ENCODE measurements around the gene ATP8B3.
"Not testable (repeated sequence)": the region's sequence is repeated elsewhere in the genome, so short reads cannot be mapped to it uniquely, and the experiment has no call there.

Gene ATP8B3

GRCh38 chr19:1797313-1797712 lies 14.8 kb downstream of the ATP8B3 start:
- not testable (repeated sequence) for DNase-seq (ENCODE audit: low read depth in 2 of 2)

- DNase-seq (ENCODE audit: low read depth in 2 of 2): no peak
These were observed 15.5 kb downstream of the ATP8B3 start for GRCh38 chr19:1796395-1797142.

DNA sequence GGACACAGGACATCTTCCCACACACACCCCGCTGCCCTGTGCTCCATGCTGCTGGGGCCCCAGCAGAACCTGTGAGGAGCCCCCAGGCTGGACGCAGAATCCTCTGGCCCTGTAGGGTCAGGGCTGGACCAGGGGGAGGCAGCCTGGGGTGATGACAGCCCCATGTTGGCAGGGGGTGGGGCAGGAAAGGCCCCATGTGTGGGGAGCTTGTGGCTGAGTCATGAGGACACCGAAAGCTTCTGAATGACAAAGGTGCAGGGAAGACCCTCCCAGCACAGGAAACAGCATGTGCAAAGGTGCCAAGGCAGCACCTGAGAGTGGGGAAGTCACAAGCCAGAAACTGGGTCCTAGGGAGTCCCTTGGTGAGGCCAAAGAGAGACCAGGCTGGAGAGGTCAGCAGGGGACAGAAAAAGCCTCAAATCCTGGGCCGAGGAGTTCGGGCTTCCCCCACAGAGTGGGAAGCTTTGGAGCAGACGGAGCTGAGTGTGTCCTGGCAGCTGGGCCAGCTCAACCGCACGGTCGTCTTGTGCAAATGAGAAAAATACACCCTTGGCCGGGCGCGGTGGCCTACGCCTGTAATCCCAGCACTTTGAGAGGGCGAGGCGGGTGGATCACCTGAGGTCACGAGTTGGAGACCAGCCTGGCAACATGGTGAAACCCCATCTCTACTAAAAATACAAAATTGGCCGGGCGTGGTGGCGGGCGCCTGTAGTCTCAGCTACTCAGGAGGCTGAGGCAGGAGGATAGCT lies 17.5 kb downstream of the ATP8B3 start:
- DNase-seq (ENCODE audit: low read depth in 2 of 2): no peak

- no peak for DNase-seq (ENCODE audit: low read depth in 2 of 2)
These were observed 20.2 kb downstream of the ATP8B3 start for GRCh38 chr19:1791879-1792278.

DNA sequence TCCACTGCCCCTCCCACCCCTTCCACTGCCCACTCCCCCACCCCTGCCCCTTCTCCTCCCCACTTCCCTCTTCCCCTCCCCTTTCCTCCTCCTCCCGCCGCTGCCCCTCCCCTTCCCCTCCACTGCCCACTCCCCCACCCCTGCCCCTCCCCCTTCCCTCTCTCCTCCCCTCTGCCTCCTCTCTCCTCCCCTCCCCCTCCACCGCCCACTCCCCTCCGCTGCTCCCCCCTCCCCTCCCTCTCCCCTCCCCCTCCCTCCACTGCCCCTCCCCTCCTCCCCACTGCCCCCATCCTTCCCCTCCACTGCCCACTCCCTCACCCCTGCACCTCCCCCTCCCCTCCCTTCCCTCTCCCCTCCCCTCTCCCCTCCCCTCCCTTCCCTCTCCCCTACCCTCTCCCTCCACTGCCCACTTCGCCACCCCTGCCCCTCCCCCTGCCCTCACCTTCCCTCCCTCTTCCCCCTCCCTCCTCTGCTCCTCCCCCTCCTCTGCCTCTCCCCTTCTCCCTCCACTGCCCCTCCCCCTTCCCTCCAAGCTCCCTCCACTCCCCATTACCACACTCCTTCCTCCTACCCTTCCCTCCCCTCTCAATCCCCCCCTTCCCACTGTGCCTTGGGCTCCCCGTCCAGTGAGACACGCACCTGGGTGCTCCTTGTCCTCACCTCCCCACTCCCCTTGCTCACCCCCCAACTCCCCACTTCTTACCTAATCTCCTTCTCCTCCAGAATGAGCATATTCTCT lies 21.9 kb downstream of the ATP8B3 start:
- DNase-seq (ENCODE audit: low read depth in 2 of 2): no peak

- DNase-seq (ENCODE audit: low read depth in 2 of 2): no peak
These were observed 22.6 kb downstream of the ATP8B3 start for GRCh38 chr19:1789261-1790041.

DNA sequence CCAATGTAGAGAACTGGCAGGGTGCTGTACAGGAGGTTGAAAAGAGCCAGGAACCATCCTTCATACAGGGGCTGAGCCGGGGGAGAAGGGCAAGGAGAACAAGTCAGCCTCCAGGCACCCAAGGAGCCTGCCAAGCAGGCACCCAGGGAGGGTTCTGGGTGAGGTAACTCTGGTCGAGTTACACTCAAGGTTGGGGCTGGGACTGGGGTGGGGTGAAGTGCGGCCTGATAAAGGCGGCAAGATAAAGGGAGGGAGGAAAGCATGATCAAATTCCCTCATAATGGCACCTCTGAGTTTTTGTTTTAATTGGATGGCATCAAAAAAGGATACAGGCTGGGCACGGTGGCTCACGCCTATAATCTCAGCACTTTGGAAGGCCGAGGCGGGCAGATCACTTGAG lies 25.0 kb downstream of the ATP8B3 start:
- no peak for DNase-seq (ENCODE audit: low read depth in 2 of 2)

DNA sequence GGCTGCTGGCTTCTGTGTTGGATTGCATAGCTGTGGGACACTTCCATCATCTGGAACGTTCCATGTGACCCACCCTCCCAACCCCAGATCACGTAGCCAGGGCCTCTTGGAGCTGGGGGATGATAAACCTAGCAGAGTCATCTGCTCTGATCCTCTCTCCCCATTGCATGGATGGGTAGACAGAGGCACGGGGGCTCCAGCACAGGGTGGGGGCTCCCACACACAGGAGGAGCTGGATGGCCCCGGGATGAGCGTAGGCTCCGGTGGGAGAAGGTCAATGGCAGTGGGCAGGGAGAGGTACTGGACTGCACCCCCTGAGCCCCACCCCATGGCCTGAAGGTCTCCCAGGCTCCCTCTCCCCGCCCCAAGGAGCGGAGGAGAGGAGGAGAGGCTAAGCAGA lies 25.4 kb downstream of the ATP8B3 start:
- DNase-seq (ENCODE audit: low read depth in 2 of 2): no peak

- DNase-seq (ENCODE audit: low read depth in 2 of 2): no peak
These were observed 26.8 kb downstream of the ATP8B3 start for GRCh38 chr19:1785310-1785709.

- DNase-seq (ENCODE audit: low read depth in 2 of 2): no peak
These were observed 28.2 kb downstream of the ATP8B3 start for GRCh38 chr19:1783874-1784273.

DNA sequence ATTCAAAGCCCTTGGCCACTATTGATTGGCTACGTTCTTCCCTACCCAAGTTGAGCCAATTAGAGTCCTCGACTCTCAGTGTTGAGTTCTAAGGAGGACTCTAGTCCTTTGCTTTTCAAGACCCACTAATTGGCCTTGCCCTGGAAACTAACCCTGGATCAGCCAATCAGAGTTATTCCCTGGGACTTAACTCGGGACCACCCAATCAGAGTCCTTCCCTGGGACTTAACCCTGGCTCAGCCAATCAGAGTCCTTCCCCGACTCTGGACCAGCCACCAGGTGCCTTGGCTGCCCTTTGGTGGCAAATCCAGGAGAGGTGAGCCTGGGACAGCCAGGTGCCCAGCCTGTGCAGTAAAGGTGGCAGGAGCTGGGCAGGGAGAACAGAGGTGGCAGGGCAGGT lies 28.7 kb downstream of the ATP8B3 start:
- no peak for DNase-seq (ENCODE audit: low read depth in 2 of 2)

DNA sequence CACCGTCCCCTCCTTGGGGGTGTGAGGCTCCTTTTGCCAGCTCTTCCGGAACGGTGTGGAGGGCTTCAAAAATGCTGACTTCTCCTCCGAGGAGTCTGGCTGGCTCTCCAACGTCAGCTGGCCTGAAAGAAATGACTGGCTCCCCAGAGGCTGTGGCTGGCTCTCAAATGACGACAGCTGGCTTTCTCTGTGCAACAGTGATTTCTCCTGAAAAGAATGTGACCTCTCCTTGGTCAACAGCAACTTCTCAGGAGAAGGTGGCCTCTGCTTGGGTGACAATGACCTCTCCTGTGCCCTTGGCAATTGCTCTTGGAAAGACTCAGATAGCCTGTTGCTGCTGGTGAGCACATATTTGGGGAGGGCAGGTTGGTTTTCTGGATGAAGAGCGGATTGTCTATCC lies 29.6 kb downstream of the ATP8B3 start:
- no peak for DNase-seq (ENCODE audit: low read depth in 2 of 2)

- DNase-seq (ENCODE audit: low read depth in 2 of 2): no peak
These were observed 31.7 kb downstream of the ATP8B3 start for GRCh38 chr19:1780272-1780958.

- no peak for DNase-seq (ENCODE audit: low read depth in 2 of 2)
These were observed 32.5 kb downstream of the ATP8B3 start for GRCh38 chr19:1779574-1779973.

GRCh38 chr19:1777149-1777548 lies 34.9 kb downstream of the ATP8B3 start:
- no peak for DNase-seq (ENCODE audit: low read depth in 2 of 2)

DNA sequence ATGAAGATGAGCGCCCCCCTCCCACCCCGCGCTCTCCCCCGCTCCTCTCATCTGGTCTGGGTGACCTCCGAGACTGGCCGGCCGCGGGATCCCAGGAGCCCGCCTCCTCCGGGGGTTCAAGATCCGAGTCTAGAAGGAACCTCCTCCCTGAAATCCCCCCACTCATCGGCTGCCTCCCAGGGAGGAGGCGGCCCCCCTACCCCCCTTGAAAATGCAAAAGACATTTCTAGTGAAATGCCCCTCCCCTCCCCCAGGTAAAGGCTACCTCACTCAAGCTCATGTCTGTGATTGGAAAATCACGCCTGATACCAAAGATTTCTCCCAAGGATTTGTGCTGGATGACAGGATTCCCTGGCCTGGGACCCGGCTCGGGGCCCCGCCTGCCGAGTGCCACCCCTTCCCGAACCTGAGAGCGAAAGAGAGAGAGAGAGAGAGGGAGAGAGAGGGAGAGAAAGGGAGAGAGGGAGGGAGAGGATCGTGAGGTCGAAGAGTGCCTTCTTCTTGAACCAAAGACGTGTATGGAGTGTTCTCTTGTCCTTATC lies 35.4 kb downstream of the ATP8B3 start:
- DNase-seq (ENCODE audit: low read depth in 2 of 2): no peak

DNA sequence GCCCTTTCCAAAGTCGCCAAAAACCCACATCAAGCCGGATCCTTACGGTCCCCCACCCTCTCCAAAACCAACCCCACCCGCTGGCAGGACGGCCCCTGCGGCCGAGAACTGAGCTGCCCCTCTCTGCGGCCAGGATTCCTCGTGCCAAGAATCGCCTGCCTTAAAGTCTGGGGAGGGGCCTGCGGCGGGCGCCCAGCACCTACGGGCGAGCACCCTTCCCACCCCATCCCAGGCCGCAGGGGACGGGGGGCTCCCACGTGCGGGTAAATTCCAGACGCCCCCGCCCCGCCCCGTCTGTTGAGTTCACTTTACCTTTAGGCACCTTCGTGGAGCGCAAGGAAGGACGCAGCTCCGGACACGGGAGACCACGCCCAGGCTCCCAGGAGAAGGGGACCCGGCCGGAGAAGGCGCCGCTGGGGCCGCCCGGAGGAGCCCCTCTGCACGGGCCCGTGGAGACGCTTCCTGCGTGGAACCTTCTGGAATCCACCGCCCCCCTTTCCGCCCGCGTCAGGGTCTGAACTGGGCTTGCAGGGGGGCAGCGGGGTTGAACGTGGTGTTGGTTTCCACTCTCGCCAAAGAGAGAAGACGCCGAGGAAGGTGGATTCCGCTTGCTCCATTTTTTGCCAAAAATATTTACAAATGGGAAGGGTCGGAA lies 36.0 kb downstream of the ATP8B3 start:
- DNase-seq (ENCODE audit: low read depth in 2 of 2): no peak

GRCh38 chr19:1774989-1775772 lies 36.9 kb downstream of the ATP8B3 start:
- DNase-seq (ENCODE audit: low read depth in 2 of 2): no peak

GRCh38 chr19:1773184-1773583 lies 38.9 kb downstream of the ATP8B3 start:
- DNase-seq (ENCODE audit: low read depth in 2 of 2): no peak

All from stimulated activated CD4-positive, alpha-beta T cell treated with anti-CD3 and anti-CD28 coated beads, Interleukin-12 subunit alpha, Interleukin-12 subunit beta, amount 100 ng/mL, for 24 hours (primary cell).